GM18498 (cell line): ENCODE measurements around the gene IL1RAPL1.

Source experiments
- ATAC-seq: cut with Tn5 transposase; IDR thresholded peaks from one replicate; pipeline ENCODE4 v1.9.1; 2021; ENCODE audit warnings: mild to moderate bottlenecking, moderate library complexity; ENCODE audit not compliant: unreplicated experiment

Gene IL1RAPL1

GRCh38 chrX:29947225-29947624 is 1360.0 kb downstream of the IL1RAPL1 start:
- no peak for ATAC-seq

- ATAC-seq: no peak
Measured at GRCh38 chrX:29948653-29949052, 1361.4 kb downstream of the IL1RAPL1 start.

- no peak for ATAC-seq
Measured at GRCh38 chrX:29952016-29952415, 1364.8 kb downstream of the IL1RAPL1 start.

GRCh38 chrX:29962061-29962460 is 1374.8 kb downstream of the IL1RAPL1 start:
- no peak for ATAC-seq

GRCh38 chrX:29965634-29966033 is 1378.4 kb downstream of the IL1RAPL1 start:
- ATAC-seq: no peak

DNA sequence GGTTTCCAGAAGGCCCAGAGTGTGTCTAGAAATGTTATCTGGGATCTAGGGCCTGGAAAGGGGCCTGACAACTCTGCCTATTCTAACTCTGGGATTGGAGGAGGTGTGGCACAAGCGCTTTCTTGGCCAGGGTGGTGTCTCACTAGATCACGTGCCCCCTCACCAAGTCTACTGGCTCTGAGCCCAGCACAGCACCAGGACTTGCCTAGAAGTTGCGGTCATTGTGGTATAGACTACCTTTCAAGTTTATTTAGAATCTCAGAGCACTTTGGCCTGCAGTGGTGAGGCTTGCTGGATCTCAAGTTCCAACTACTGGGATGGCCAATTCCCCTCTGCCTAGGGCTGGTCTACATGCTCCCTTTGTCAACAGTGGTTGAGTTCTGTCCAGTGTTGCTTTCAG is 1404.8 kb downstream of the IL1RAPL1 start:
- no peak for ATAC-seq

DNA sequence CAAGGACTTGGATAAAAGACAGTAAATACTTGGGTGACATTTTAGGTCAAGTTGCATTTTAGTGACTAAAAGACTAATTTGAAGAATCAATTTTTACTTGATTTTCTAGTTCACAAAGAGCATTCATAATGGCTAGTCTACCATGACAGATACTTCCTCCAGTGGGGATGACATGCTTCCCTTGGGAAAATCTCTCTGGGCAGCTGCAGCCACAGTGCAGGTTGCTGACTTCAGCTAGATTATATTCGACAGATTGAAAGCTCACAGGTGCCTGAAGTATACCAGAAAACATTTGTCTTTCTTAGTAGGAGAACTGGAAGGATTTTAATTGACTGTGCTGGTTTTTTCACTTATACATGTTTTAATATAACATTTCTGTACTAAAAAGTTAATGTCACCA is 1418.6 kb downstream of the IL1RAPL1 start:
- no peak for ATAC-seq
